Measurements from ENCODE around the gene FRRS1L. TPM values are rescaled to one million over a fixed set of nuclear protein-coding genes. Genes with fewer than 3 reads are reported as not detected.

The FRRS1L gene
- total RNA-seq, 2 donors from 2014 or later: 0.81 to 1.1 TPM

DNA sequence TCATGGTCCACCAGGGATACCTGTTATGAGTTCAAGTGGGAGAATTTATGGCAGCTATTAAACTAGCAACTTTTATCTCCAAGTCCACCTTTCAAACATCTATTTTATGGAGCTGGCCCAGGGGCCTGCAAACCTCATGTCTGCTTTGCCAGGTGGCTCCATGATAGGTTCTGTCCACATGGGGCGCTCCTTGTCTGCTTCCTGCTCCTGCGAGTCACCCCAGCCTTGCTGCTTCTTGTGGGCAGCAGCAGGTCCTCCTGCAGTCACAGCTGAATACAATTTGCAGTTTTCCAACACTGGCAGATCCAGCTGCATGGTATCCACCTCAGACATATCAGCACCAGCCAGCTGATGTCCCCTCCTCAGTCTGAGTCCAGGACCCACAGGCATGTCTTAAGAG, 39.6 kb upstream of the FRRS1L start:
- Histone ChIP-seq H3K4me3 (no peak overlapping the region), H3K27me3 (replicated peaks; ENCODE audit: insufficient read depth) (no peaks in the 10 kb centered on the region), H3K27ac (no peak overlapping the region), H3K4me1 (ENCODE audit: control insufficient read depth in 1 of 2, low read depth in 2 of 2) (no peaks in the 10 kb centered on the region), H3K36me3 (no peaks in the 10 kb centered on the region), H3K9me3 (no peaks in the 10 kb centered on the region)
- ATAC-seq (ENCODE audit: insufficient number of reproducible peaks, low FRiP score, low read depth) (no peak), DNase-seq (ENCODE audit: low spot score) (no peak)
- TF ChIP-seq, protein P1, sequence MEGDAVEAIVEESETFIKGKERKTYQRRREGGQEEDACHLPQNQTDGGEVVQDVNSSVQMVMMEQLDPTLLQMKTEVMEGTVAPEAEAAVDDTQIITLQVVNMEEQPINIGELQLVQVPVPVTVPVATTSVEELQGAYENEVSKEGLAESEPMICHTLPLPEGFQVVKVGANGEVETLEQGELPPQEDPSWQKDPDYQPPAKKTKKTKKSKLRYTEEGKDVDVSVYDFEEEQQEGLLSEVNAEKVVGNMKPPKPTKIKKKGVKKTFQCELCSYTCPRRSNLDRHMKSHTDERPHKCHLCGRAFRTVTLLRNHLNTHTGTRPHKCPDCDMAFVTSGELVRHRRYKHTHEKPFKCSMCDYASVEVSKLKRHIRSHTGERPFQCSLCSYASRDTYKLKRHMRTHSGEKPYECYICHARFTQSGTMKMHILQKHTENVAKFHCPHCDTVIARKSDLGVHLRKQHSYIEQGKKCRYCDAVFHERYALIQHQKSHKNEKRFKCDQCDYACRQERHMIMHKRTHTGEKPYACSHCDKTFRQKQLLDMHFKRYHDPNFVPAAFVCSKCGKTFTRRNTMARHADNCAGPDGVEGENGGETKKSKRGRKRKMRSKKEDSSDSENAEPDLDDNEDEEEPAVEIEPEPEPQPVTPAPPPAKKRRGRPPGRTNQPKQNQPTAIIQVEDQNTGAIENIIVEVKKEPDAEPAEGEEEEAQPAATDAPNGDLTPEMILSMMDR (IDR thresholded peaks at IDR 0.05): no peak

DNA sequence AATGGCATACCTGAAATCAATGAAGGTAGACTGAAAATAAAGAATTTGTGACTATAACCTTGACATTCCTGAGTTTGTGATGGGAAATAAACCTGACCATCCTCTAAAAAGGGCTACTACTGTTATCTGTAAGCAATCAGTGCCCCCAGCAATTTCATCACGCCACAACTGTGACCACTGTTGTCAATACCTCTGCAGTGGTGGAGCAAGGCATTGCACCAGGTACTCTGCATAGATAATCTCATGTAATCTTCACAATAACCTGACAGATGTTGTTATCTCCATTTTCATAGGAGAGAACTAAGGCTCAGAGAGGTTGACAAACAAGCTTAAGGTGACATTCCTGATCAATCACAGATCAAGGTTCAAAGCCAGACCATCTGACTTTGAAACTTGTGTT, 38.5 kb upstream of the FRRS1L start:
- H3K36me3 ChIP-seq: no peaks in the 10 kb centered on the region
- no peaks in the 10 kb centered on the region for H3K4me1 ChIP-seq (ENCODE audit: control insufficient read depth in 1 of 2, low read depth in 2 of 2)
- H3K27ac ChIP-seq: no peak overlapping the region
- no peaks in the 10 kb centered on the region for H3K9me3 ChIP-seq
- H3K27me3 ChIP-seq (replicated peaks; ENCODE audit: insufficient read depth): no peaks in the 10 kb centered on the region
- TF ChIP-seq, protein P1 (IDR thresholded peaks at IDR 0.05): no peak
- ATAC-seq (ENCODE audit: insufficient number of reproducible peaks, low FRiP score, low read depth): no peak
- no peak for DNase-seq (ENCODE audit: low spot score)
- H3K4me3 ChIP-seq: no peak overlapping the region

DNA sequence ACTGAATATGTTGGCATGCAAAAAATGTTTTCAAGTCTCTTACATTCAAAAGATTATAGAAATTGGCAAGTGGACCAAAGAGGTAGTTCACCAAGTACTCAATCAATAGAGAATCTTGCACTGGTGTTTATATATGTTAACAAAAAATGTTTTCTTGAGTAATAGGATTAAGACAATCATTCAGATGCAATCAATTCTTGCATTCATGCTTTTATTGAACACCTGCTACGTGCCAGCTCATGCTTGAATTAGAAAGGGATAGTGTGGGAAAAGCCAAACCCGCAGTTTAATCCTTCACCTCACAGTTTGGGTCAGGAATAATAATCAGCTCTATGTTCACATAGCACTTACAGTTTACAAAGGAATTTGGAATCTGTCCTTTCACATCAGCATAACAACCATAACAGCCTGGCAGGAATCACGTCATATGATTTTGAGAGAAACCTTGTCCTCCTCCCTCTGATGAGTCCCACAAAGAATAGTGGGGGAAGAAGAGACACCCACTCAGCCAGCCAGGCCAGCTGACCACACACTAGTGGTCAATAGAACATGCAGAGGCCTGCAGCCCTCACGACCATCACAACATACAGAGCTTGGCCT, 36.8 kb upstream of the FRRS1L start:
- no peak overlapping the region for H3K4me3 ChIP-seq
- no peaks in the 10 kb centered on the region for H3K9me3 ChIP-seq
- H3K36me3 ChIP-seq: no peaks in the 10 kb centered on the region
- H3K27ac ChIP-seq: no peak overlapping the region
- H3K27me3 ChIP-seq (replicated peaks; ENCODE audit: insufficient read depth): no peaks in the 10 kb centered on the region
- ATAC-seq (ENCODE audit: insufficient number of reproducible peaks, low FRiP score, low read depth): no peak
- no peaks in the 10 kb centered on the region for H3K4me1 ChIP-seq (ENCODE audit: control insufficient read depth in 1 of 2, low read depth in 2 of 2)
- TF ChIP-seq, protein P1 (IDR thresholded peaks at IDR 0.05): no peak
- DNase-seq (ENCODE audit: low spot score): no peak

DNA sequence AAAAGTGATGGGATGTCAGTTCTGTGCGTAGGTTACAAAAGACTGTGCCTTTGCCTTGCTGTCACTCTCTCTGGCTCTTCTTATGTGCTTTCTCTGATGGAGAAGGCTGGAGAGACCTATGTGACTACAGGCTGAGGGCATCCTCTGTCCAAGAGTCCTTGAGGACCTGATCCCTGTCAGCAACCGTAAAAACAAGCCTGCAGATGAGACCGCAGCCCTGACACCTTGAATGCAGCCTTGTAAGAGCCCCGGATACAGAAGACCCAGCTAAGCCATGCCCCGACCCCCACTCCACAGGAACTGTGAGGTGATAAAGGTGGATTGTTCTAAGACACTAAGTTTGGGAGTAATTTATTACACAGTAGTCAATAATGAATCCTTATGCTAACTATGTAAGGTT, 32.6 kb upstream of the FRRS1L start:
- ATAC-seq (ENCODE audit: insufficient number of reproducible peaks, low FRiP score, low read depth): no peak
- Histone ChIP-seq H3K4me1 (ENCODE audit: control insufficient read depth in 1 of 2, low read depth in 2 of 2) (no peaks in the 10 kb centered on the region), H3K9me3 (no peaks in the 10 kb centered on the region), H3K4me3 (no peak overlapping the region), H3K27ac (no peak overlapping the region), H3K36me3 (no peaks in the 10 kb centered on the region), H3K27me3 (replicated peaks; ENCODE audit: insufficient read depth) (no peaks in the 10 kb centered on the region)
- no peak for DNase-seq (ENCODE audit: low spot score)
- TF ChIP-seq, protein P1 (IDR thresholded peaks at IDR 0.05): no peak

DNA sequence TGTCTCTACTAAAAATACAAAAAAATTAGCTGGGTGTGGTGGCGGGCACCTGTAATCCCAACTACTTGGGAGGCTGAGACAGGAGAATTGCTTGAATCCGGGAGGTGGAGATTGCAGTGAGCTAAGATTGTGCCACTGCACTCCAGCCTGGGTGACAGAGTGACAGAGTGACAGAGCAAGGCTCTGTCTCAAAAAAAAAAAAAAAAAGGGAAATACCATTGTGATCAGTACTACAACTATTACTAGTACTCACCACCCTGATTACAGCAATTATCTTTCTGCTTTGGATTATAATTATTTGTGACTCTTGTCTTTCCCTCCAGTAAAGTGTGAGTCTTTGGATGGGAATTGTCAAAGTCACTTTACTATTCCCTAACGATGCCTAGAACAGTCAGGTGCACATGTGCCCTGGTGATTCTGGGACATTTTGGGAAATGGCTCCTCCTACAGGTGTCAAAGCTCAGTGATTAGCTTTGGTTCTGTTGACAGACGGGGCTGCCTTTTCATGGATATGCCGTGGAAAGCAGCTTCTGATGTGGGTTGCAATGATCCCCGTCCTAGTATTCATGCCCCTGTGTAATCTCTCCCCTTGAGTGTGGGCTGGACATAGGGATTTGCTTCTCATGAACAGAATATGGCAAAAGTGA, 31.8 kb upstream of the FRRS1L start:
- no peak overlapping the region for H3K27ac ChIP-seq
- H3K27me3 ChIP-seq (replicated peaks; ENCODE audit: insufficient read depth): no peaks in the 10 kb centered on the region
- no peak for DNase-seq (ENCODE audit: low spot score)
- no peaks in the 10 kb centered on the region for H3K4me1 ChIP-seq (ENCODE audit: control insufficient read depth in 1 of 2, low read depth in 2 of 2)
- TF ChIP-seq, protein P1 (IDR thresholded peaks at IDR 0.05): no peak
- no peak overlapping the region for H3K4me3 ChIP-seq
- H3K36me3 ChIP-seq: no peaks in the 10 kb centered on the region
- H3K9me3 ChIP-seq: no peaks in the 10 kb centered on the region
- no peak for ATAC-seq (ENCODE audit: insufficient number of reproducible peaks, low FRiP score, low read depth)

All from thoracic aorta (tissue), 2 donors.